ENCODE measurements around the gene PVALB.

PVALB gene

GRCh38 chr22:36846271-36846670, 29.4 kb upstream of the PVALB start:
- no peak for DNase-seq

DNA sequence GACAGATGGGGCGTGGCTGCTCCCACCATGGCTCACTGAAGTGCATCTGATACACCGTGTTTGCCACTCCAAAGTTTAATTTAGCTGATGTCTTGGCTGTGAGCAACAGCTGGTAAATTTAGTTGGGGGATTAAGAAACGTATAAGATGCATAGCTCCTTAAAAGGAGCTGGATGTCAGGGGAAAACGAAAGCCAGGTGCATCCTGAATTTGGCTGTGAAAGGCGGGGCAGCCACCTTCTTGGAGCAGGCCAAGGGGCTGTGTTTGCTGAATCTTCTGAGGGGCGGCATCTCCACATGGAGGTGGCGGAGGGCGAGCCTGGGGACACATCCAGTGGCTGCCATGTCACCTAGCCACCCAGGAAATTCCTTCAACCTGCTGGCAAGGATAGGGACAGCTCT, 23.3 kb upstream of the PVALB start:
- no peak for DNase-seq

DNA sequence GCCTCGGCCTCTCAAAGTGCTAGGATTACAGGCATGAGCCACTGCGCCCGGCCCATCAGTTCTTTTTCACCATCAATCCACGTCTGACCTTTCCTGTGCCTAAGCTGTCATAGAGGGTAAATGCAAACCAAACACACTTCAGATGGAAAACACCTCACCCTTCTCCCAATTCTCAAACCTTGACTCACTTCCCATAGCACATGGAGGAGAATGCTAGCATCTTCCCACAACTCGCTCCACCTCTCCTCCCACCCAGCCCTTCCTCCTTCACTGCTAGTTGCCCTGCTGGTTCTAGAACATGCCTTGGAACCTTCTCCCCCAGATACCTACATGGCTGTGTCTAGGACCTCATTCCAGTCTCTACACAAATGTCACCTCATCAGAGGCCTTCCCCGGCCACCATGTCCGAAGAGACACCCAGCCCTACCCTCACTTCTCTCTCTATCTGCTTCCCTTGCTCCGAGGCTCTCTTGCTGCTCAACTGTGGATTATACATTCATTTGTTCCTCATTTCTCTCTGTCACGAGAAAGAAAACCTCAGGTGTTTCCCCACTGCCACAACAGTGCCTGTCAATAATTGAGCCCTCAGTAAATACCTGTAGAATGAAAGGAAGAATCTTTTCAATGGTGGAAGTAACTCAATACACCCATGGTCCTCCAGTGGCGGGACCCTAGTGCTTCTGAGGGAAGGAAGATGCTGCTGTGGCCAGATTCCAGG, 22.7 kb upstream of the PVALB start:
- DNase-seq, result no peak

DNA sequence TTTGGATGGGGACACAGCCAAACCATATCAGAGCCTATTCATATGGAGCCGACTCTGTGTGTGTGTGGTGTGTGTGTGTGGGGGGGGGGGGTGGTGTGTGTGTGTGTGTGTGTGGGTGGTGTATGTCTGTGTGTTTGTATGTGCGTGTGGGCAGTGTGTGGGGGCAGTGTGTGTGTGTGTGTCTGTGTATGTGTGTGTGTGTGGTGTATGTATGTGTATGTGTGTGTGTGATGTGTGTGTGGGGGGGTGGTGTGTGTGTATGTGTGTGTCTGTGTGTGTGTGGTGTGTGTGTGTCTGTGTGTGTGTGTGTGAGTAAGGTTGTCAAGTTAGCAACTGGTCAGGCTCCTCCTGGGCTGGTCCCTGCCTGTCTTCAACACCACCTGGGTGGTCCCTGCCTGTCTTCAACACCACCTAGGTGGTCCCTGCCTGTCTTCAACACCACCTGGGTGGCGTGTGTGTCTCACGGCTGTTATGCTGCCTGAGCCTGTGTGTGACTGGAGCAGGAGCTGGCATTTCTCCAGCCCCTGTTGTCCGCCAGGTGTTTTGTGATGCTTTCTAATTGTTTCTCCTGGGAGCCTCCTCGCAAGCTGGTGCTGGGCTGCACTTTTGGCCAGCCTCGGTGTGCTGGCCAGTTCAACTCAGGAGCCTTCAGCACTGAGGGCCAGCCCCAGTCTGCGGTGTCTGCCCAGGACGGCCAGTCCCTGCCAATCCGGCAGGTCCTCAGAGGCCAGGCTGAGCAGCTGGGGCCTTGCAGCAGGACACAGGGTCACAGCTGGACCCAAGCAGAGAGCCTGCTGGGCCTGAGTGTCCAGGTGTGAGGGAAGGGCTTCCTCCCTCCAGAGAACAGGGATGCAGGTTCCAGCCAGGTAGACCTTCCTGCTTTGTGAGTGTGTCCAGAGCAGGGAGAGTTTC, 21.5 kb upstream of the PVALB start:
- DNase-seq, result no peak

DNA sequence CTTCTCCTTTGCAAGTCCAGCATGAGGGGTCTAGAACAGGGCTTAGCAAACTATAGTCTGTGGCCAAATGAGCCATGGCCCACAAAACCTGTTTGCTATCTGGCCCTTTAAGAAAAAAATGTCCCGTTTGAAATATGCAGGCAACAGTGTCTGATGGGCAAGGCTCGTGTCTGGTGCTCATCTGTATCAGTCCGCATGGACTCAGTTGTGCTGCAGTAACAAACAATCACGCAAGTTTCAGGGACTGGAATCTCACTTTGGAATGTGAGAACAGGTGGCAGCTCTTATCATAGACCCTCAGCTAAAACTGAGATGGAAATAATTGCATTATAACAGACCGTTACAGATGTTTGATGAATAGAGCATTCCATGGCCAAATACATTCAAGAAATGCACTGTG, 19.1 kb upstream of the PVALB start:
- DNase-seq, result no peak

GRCh38 chr22:36833073-36833472, 16.2 kb upstream of the PVALB start:
- DNase-seq, result no peak

GRCh38 chr22:36831717-36832116, 14.9 kb upstream of the PVALB start:
- no peak for DNase-seq

GRCh38 chr22:36831206-36831605, 14.4 kb upstream of the PVALB start:
- no peak for DNase-seq

DNA sequence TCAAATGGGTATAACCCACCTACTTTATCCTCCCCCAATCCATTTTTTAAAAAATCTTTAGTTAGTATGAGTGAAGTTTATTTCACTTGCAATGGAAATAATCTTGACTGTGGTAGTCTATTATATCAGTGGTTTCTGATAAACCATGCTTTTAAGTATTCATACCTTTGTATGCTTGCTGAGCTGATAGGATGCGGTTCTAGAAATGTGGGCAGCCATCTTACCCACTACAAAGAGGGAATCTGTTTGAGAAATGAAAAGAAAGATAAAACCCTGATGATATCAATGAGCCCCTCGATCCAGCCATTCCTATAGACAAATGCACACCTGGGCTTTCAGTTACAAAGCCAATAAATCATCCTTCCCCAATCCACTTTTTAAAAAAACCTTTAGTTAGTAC, 13.8 kb upstream of the PVALB start:
- DNase-seq, result no peak

DNA sequence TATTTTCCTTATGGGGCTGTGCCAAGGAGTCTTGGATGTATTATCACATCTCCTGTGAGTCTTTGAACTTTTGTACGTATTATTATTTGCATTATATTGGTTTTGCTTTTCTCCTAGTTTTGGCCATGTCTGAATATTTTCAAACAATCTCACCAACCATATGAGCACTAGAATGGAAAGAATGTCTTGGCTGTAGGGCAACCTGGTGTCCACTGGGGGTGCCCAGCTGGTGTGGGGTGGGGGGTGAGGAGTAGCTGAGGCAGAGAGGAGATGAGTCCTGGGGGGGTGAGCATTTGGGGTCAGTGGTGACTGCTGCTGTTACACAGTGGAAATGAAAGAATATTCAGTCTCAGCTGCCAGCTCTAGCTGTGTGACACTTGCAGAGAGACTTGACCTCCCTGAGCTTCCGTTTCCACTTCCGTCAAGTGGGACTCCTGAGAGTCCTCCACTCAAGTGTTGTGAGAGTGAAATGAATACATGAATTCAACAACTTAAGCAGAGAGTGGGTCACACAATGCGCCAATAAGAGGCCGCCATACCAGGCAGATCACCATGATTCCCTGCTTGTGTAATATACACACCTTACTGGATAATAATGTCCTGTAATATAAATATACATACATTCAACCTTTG, 12.7 kb upstream of the PVALB start:
- no peak for DNase-seq

DNA sequence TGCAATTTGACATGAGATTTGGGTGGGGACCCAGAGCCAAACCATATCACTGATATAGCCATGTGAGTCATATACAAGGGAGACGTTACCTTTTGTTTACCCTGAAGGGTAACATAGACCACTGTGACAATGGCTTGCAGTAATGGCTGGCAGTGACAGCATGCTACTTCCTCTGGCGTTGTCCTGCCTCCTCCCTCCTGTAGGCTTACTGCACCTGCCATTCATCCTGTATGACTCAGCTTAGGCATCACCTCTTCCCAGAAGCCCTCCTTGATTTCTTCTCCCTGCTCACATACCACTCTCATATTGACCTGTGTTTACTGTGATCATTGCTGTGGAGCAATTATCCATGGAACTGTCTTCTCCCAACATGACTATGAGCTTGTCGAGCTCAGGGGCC, 12.0 kb upstream of the PVALB start:
- no peak for DNase-seq

DNA sequence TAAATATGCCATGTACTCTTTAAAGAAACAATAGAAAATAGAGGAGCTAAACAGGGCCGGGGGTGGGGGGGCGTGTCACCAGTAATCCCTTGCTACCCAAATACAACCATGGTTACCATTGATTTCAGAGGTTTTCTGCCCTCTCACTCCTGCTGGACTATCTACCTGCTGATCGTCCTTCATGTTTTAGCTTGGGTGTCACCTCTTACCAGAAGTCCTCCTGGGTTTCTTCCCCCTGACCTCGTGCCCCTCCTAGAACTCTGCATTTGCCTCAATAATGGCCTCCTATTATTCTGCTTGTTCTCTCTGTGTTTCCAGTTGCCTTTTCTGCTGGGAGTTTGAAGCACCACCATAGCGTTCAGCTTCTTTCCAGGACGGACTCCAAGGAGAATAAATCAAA, 9.4 kb upstream of the PVALB start:
- no peak for DNase-seq

DNA sequence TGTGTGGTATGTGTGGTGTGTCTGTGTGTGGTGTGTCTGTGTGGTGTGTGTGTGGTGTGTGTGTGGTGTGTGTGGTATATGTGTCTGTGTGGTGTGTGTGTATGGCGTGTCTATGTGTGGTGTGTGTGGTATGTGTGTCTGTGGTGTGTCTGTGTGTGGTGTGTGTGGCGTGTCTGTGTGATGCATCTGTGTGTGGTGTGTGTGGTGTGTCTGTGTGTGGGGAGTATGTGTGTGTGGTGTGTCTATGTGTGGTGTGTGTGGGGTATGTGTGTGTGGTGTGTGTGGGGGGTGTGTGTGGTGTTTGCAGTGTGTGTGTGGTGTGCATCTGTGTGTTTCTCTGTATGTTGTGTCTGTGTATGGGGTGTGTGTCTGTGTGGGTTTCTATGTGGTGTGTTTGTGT, 7.8 kb upstream of the PVALB start:
- no peak for DNase-seq

- peak; percentile 37 for DNase-seq
Measured at GRCh38 chr22:36823186-36823839, 6.5 kb upstream of the PVALB start.

GRCh38 chr22:36822581-36822980, 5.7 kb upstream of the PVALB start:
- peak; percentile 4 for DNase-seq

GRCh38 chr22:36819112-36819511, 2.3 kb upstream of the PVALB start:
- DNase-seq, result peak; percentile 11

DNA sequence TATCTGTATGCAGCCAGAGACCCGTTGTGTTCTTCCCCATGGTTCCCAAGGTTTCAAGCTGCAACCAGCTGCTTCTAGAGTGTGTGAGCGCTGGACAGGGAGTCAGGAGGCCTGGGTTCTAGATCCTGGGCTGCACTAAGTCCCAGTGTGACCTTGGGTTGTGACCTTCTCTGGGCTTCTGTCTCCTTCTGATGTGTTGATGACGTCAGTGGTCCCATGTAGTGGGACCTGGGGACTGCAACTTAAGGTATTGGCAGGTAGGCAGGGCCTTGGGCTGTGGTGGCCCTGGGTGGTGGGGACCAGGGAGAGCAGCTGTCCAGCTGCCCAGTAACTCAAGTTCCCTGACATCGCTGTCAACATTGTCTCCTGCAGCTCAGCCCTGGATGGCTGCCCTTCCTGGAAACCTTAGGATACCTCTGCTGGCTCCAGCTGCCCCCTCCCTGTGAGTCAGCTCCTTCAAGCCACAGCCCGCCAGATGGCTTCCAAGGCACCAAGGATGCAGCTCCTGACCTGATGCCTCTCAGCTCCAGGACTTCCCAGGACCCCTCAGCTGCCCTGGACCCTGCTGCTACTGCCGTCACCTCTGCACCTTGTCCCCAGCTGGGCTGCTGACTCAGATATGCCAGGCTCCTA, 1.3 kb upstream of the PVALB start:
- DNase-seq, result no peak

DNA sequence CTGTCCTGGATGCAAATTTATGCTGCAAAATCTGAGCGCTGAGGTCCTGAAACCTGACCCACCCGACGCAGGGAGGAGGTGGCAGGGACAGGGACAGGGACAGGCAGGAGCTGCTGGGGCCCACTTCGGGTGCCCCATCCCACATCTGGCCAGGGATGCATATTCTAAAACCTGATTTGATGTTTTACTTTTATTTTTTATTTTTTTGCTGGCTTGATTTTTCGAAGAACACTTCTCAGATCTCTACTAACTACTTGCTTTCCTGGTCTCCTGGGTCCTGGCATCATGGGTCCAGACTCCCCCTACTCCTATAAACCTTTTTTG, 652 bp upstream of the PVALB start:
- DNase-seq, result no peak

DNA sequence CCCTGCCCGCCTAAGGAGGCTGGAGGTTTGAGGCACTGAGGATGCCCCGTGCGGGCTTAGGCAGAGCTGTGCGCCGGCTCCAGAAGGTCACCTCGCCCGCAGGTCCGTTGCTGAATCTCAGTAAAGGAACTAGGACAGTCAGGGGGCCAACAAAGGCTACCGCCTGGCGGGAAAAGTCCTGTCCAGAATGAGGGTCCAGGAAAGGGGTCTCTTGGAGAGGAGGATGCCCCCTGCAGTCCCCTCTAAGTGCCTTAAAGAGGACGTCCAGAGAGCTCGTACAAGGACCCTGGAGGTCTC, 548 bp downstream of the PVALB start:
- DNase-seq, result no peak

DNA sequence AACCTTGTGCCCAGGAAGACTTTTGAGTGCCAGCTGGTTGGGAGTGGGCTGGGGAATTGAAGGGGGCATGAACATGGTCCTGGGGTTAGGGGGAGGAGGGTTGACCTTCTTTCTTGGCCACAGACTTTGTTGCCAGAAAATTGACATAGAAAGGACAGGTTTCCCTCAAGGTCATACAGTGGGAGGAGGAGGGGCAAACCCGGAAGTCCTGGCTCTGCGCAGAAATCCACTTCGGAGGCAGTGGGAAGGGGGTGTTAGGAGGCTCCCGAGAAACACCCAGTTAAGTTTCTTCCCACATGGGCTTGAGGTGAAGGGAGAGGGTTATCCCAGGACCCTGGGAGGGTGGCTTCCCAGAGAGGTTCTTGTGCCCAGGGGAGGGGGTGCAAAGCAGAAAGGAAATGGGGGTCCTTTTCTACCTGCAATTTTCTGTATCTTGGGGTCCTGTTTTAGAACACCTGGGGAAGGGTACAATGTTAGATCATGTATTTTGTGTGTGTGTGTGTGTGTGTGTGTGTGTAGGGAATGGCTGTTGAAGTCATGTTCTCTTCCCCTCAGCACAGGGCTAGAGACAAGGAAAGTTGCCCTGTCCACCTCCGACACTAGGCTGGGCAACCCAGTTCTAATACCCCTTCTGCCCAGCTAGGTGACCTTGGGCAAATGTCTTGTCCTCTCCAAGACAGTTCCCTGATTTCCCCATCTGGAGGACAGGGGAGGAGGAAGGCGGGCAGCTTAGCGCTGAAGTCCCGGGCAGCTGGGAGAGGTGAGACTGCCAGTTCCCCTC, 1.1 kb downstream of the PVALB start:
- DNase-seq, result no peak

DNA sequence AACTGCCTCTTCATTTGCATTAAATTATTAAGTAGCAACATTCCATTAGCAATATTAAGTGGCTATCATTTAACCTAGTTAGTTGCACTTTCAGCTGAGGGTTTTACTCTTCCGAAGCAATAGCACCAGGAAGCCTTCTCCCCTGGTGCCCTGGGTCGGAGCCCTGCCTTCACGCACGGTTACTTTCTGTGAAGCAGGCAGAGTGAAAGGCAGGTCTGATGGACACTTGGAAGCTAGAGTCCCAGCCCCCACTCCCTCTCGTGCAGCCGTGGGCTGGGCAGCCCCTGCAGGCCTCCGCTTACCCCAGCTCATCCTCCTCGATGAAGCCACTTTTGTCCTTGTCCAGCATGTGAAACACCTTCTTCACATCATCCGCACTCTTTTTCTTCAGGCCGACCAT, 2.0 kb downstream of the PVALB start:
- no peak for DNase-seq
